ENCODE data around the gene TEX26. TPM values are rescaled to one million over a fixed set of nuclear protein-coding genes. Genes with fewer than 3 reads are reported as not detected.

Gene TEX26
- total and polyA plus RNA-seq, 7 donors: not detected

- 75 to 88% methylated on average over 5 of the region's 5 CpGs for WGBS, 2 donors
- DNase-seq: no peak
- Histone ChIP-seq H3K9me3 (no peaks in the 10 kb centered on the region), H3K27ac (no peak overlapping the region), H3K27me3 (peaks cover 3 to 15% (median 6%) of the 10 kb centered on the region in 3 donors), H3K4me3 (no peak overlapping the region), H3K4me1 (peaks cover 0 to 6% (median 4%) of the 10 kb centered on the region in 4 donors), H3K36me3 (no peaks in the 10 kb centered on the region)
- TF ChIP-seq POLR2A (IDR thresholded peaks at IDR 0.05) (no peak), POLR2AphosphoS5 (IDR thresholded peaks at IDR 0.05) (no peak), CTCF (IDR thresholded peaks at IDR 0.05) (no peak), EP300 (IDR thresholded peaks at IDR 0.05) (no peak)
- intact Hi-C loops (cut with DNase I): no loop called here
Measured at GRCh38 chr13:30900952-30901749, 31.3 kb upstream of the TEX26 start.

- no peaks in the 10 kb centered on the region for H3K36me3 ChIP-seq
- peaks cover 9 to 26% (median 9%) of the 10 kb centered on the region in 3 donors for H3K27me3 ChIP-seq
- H3K9me3 ChIP-seq: no peaks in the 10 kb centered on the region
- WGBS, 2 donors: 82 to 87% methylated on average over 1 of the region's 1 CpG
- TF ChIP-seq POLR2AphosphoS5 (IDR thresholded peaks at IDR 0.05) (no peak), POLR2A (IDR thresholded peaks at IDR 0.05) (no peak), CTCF (IDR thresholded peaks at IDR 0.05) (no peak), EP300 (IDR thresholded peaks at IDR 0.05) (no peak)
- DNase-seq: no peak
- peaks cover 0 to 31% (median 23%) of the 10 kb centered on the region in 4 donors for H3K4me1 ChIP-seq
- intact Hi-C loops (cut with DNase I): no loop called here
- no peak overlapping the region for H3K4me3 ChIP-seq
- no peak overlapping the region for H3K27ac ChIP-seq
Measured at GRCh38 chr13:30904043-30904442, 28.4 kb upstream of the TEX26 start.

- 9 to 10% methylated on average over 35 of the region's 35 CpGs for WGBS, 2 donors
- intact Hi-C loops (cut with DNase I): no loop called here
- Histone ChIP-seq H3K27ac (peak within 1 kb of the TSS; percentile 52 to 77 (median 68)), H3K9me3 (no peaks in the 10 kb centered on the region), H3K27me3 (peaks cover 9 to 26% (median 9%) of the 10 kb centered on the region in 3 donors), H3K36me3 (no peaks in the 10 kb centered on the region), H3K4me1 (peaks cover 0 to 31% (median 23%) of the 10 kb centered on the region in 4 donors), H3K4me3 (peak within 1 kb of the TSS; percentile 26 to 54 (median 44))
- peak; percentile 91 for DNase-seq
- TF ChIP-seq CTCF (IDR thresholded peaks at IDR 0.05) (no peak), POLR2A (IDR thresholded peaks at IDR 0.05) (no peak), POLR2AphosphoS5 (IDR thresholded peaks at IDR 0.05) (peak; percentile 30 to 63 (median 49))
Measured at GRCh38 chr13:30905932-30906383, 26.5 kb upstream of the TEX26 start, which contains the start of gene MEDAG. Gene MEDAG, plus strand, starts transcription at chr13:30906271. Its CDS starts 245 bp downstream, at chr13:30906516.

- 10 to 12% methylated on average over 60 of the region's 60 CpGs for WGBS, 2 donors
- Histone ChIP-seq H3K36me3 (no peaks in the 10 kb centered on the region), H3K27me3 (peaks cover 9 to 26% (median 9%) of the 10 kb centered on the region in 3 donors), H3K4me3 (peak overlapping the region; percentile 26 to 54 (median 44)), H3K4me1 (peaks cover 0 to 31% (median 23%) of the 10 kb centered on the region in 4 donors), H3K9me3 (no peaks in the 10 kb centered on the region), H3K27ac (peak overlapping the region; percentile 52 to 77 (median 68))
- no peak for TF ChIP-seq CTCF (IDR thresholded peaks at IDR 0.05)
- TF ChIP-seq EP300 (IDR thresholded peaks at IDR 0.05): no peak
- intact Hi-C loops (cut with DNase I): no loop called here
- no peak for DNase-seq
Measured at GRCh38 chr13:30906411-30907051, 25.9 kb upstream of the TEX26 start.

Data from sigmoid colon (tissue), 7 donors.